Measurements from ENCODE around the gene CLIP1.

DNA sequence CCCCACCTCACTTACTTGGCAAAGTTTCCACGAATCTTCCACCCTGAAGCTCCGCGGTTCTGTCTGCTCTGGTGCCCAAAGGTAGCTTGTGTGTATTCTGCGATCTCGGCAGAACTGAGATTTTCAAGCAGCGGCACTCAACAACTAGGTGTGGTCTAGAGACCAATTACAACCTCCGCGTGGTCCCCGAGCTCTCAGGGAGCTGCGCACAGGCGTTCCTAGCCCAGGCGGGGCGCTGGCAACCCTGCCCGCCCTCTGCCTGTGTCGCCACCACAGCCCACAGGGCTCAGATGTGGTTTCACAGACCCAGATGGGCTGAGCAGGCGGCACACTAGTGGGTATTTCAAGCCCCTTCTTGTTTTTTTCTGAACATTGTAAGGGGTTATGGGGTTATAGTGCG lies 195.1 kb downstream of the CLIP1 start:
- TF ChIP-seq EZH2phosphoT487 (IDR thresholded peaks at IDR 0.05; ENCODE audit: low read depth): no peak
- no peak for TF ChIP-seq CTCF (IDR thresholded peaks at IDR 0.05; ENCODE audit: low read depth, low read length)
